GM21619 (cell line): ENCODE measurements around the gene FAM83C.
"Not testable (repeated sequence)": the region's sequence is repeated elsewhere in the genome, so short reads cannot be mapped to it uniquely, and the experiment has no call there.

ENCODE experiments used
- ATAC-seq: cut with Tn5 transposase; IDR thresholded peaks from one replicate; pipeline ENCODE4 v1.9.1; 2021; ENCODE audit not compliant: unreplicated experiment

FAM83C gene

GRCh38 chr20:35318502-35319157 lies 26.4 kb upstream of the FAM83C start:
- ATAC-seq, result no peak

- ATAC-seq, result no peak
Observed at GRCh38 chr20:35317416-35318210, 25.4 kb upstream of the FAM83C start.

GRCh38 chr20:35316086-35316485 lies 23.9 kb upstream of the FAM83C start:
- ATAC-seq, result no peak

- ATAC-seq, result not testable (repeated sequence)
Observed at GRCh38 chr20:35315632-35316020, 23.4 kb upstream of the FAM83C start.

GRCh38 chr20:35314816-35315631 lies 22.8 kb upstream of the FAM83C start:
- no peak for ATAC-seq

GRCh38 chr20:35312318-35312717 lies 20.1 kb upstream of the FAM83C start:
- no peak for ATAC-seq

- ATAC-seq, result no peak
Observed at GRCh38 chr20:35311822-35312221, 19.6 kb upstream of the FAM83C start.

GRCh38 chr20:35311409-35311808 lies 19.2 kb upstream of the FAM83C start:
- no peak for ATAC-seq

- ATAC-seq, result no peak
Observed at GRCh38 chr20:35307666-35308653, 15.7 kb upstream of the FAM83C start.

GRCh38 chr20:35306931-35307517 lies 14.8 kb upstream of the FAM83C start:
- ATAC-seq, result no peak

GRCh38 chr20:35305682-35306556 lies 13.7 kb upstream of the FAM83C start:
- no peak for ATAC-seq

- no peak for ATAC-seq
Observed at GRCh38 chr20:35304956-35305355, 12.7 kb upstream of the FAM83C start.

- no peak for ATAC-seq
Observed at GRCh38 chr20:35303735-35304491, 11.7 kb upstream of the FAM83C start.

- no peak for ATAC-seq
Observed at GRCh38 chr20:35303382-35303734, 11.1 kb upstream of the FAM83C start.

- no peak for ATAC-seq
Observed at GRCh38 chr20:35302421-35303335, 10.5 kb upstream of the FAM83C start.

- ATAC-seq, result no peak
Observed at GRCh38 chr20:35301426-35301825, 9.2 kb upstream of the FAM83C start.

GRCh38 chr20:35300469-35301262 lies 8.4 kb upstream of the FAM83C start:
- ATAC-seq, result no peak
